ENCODE measurements around the gene RBM4. TPM values are rescaled to one million over a fixed set of nuclear protein-coding genes. Genes with fewer than 3 reads are reported as not detected.

Gene RBM4
- total RNA-seq, 1 experiment from 2014 or later: 272 TPM

- no CpG with 5 or more reads among the region's 2 CpGs for WGBS (ENCODE audit: extremely low coverage, insufficient read length, low lambda C conversion rate)
- H3K36me3 Mint-ChIP-seq (ENCODE audit: insufficient read depth in 1 of 3, low read depth in 3 of 3): peaks cover 55 to 78% (median 77%) of the 10 kb centered on the region in 3 experiments
- no peak overlapping the region for H2BK120ac ChIP-seq (ENCODE audit: low read depth, low read length, poor library complexity, severe bottlenecking)
Observed at GRCh38 chr11:66651016-66651415, 12.5 kb downstream of the RBM4 start.

More at GRCh38 chr11:66651016-66651415, 12.5 kb downstream of the RBM4 start:
- Histone ChIP-seq H3K4me1 (ENCODE audit: insufficient read depth, low read length) (no peaks in the 10 kb centered on the region), H3K27ac (ENCODE audit: insufficient read length, low read depth, low read length) (no peak overlapping the region), H2BK12ac (ENCODE audit: insufficient read length, low read depth, low read length) (no peak overlapping the region), H4K8ac (replicated peaks; ENCODE audit: insufficient read length, low read depth, low read length) (no peak overlapping the region), H2AK5ac (ENCODE audit: insufficient read length, low read length) (no peak overlapping the region), H4K91ac (ENCODE audit: insufficient read length, low read depth, low read length) (no peak overlapping the region), H3K79me2 (ENCODE audit: insufficient read depth, low read length) (peaks cover 12% of the 10 kb centered on the region; the same call in 1 of the 2 replicates), H3K56ac (ENCODE audit: insufficient read length, low read depth, low read length) (no peak overlapping the region), H2BK5ac (ENCODE audit: insufficient read length, low read length) (no peak overlapping the region), H3T11ph (ENCODE audit: low read length) (no peak overlapping the region), H3K9me3 (ENCODE audit: control insufficient read depth, low read depth, low read length) (no peaks in the 10 kb centered on the region), H3K23me2 (ENCODE audit: insufficient read length, low read depth, low read length, poor library complexity, severe bottlenecking) (no peaks in the 10 kb centered on the region), H3K27me3 (ENCODE audit: insufficient read depth, low read length) (no peaks in the 10 kb centered on the region), H3K18ac (ENCODE audit: insufficient read length, low read depth, low read length) (no peak overlapping the region), H4K5ac (ENCODE audit: insufficient read length, low read depth, low read length) (no peak overlapping the region), H3K23ac (ENCODE audit: insufficient read length, low read depth, low read length) (no peak overlapping the region), H2BK20ac (ENCODE audit: low read depth, low read length, poor library complexity, severe bottlenecking) (no peak overlapping the region), H3K9ac (ENCODE audit: extremely low read depth, insufficient read length, low read length) (no peak overlapping the region), H3K14ac (ENCODE audit: insufficient read depth, low read length) (no peak overlapping the region), H3K4ac (ENCODE audit: low read depth, low read length) (no peak overlapping the region), H2AFZ (ENCODE audit: low read length) (no peak overlapping the region), H4K20me1 (ENCODE audit: control insufficient read depth, insufficient read depth, insufficient read length) (no peaks in the 10 kb centered on the region), H2BK15ac (ENCODE audit: low read depth, low read length) (no peak overlapping the region), H3K79me1 (ENCODE audit: insufficient read depth, low read depth, low read length, poor library complexity, severe bottlenecking) (peaks cover 16% of the 10 kb centered on the region), H3K4me2 (ENCODE audit: insufficient read depth, insufficient read length, low read length) (no peak overlapping the region)
- TF ChIP-seq CTCF (conservative IDR thresholded peaks at IDR 0.05): no peak
- Mint-ChIP-seq H3K27me3 (ENCODE audit: low read depth) (no peaks in the 10 kb centered on the region; the same call in 1 of the 2 replicates), H3K27ac (peak overlapping the region in 1 of 3 experiments; percentile 74; a peak in 1 of 7 replicates), H3K4me3 (no peak overlapping the region), H3K4me1 (peaks cover 4% of the 10 kb centered on the region in 2 experiments; a peak in 3 of 4 replicates), H3K9me3 (no peaks in the 10 kb centered on the region)
- no peak for DNase-seq
